Esophagus squamous epithelium (tissue), 4 donors: Measurements from ENCODE around the gene GPC5.

Experiments
- POLR2A ChIP-seq, 4 donors: fragments of 450-650 bp; IDR thresholded peaks; one replicate each; pipeline ENCODE4 v1.6.1; 2017; ENCODE audit warnings: antibody characterized with exemption in 4 of 4, mild to moderate bottlenecking in 4 of 4, moderate library complexity in 3 of 4
- TF ChIP-seq, protein P1 (sequence below), 6 experiments: fragments of 450-650 bp in 4 of 6; fragments of 200-600 bp in 2 of 6; sonication (generic) in 2 of 6; IDR thresholded peaks; one replicate each; pipeline ENCODE4 v1.5.1; 2016 to 2019; ENCODE audit warnings: antibody characterized with exemption in 6 of 6, mild to moderate bottlenecking in 4 of 6, moderate library complexity in 4 of 6

DNA sequence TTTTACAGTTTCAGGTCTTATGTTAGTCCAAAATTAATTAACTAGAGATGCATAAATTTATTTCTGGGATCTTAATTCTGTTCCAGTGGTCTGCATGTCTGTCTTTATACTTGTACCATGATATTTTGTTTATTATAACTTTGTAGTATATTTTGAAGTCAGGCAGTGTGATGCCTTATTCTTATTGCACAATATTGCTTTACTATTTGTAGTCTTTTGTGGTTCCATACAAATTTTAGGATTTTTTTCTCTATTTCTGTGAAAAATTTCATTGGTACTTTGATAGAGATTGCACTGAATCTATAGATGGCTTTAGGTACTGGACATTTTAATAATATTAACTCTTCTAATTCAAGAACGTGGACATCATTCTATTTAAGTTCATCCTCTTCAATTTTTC is 304.0 kb downstream of the GPC5 start:
- TF ChIP-seq, protein P1, sequence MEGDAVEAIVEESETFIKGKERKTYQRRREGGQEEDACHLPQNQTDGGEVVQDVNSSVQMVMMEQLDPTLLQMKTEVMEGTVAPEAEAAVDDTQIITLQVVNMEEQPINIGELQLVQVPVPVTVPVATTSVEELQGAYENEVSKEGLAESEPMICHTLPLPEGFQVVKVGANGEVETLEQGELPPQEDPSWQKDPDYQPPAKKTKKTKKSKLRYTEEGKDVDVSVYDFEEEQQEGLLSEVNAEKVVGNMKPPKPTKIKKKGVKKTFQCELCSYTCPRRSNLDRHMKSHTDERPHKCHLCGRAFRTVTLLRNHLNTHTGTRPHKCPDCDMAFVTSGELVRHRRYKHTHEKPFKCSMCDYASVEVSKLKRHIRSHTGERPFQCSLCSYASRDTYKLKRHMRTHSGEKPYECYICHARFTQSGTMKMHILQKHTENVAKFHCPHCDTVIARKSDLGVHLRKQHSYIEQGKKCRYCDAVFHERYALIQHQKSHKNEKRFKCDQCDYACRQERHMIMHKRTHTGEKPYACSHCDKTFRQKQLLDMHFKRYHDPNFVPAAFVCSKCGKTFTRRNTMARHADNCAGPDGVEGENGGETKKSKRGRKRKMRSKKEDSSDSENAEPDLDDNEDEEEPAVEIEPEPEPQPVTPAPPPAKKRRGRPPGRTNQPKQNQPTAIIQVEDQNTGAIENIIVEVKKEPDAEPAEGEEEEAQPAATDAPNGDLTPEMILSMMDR (IDR thresholded peaks at IDR 0.05) = no peak
- no peak for TF ChIP-seq POLR2A (IDR thresholded peaks at IDR 0.05)
